GM12875 (cell line): ENCODE data around the gene TMEM131L.

Source experiments
- H3K4me3 ChIP-seq: one replicate; pipeline ENCODE4 v1.5.1; 2011; ENCODE audit warnings: low read depth, low read length, control low read depth
- CTCF ChIP-seq: IDR thresholded peaks from 2 replicates; pipeline ENCODE4 v1.5.1; 2011; ENCODE audit warnings: low read depth, mild to moderate bottlenecking, control low read depth, inconsistent platforms, low read length, moderate library complexity, borderline replicate concordance; ENCODE audit not compliant: insufficient read depth

TMEM131L gene

GRCh38 chr4:153528705-153529485 is 62.7 kb downstream of the TMEM131L start:
- TF ChIP-seq CTCF = no peak
- H3K4me3 ChIP-seq = no peak overlapping the region

- TF ChIP-seq CTCF = no peak
- H3K4me3 ChIP-seq = no peak overlapping the region
Observed at GRCh38 chr4:153529646-153530045, 63.5 kb downstream of the TMEM131L start.

GRCh38 chr4:153530284-153530999 is 64.3 kb downstream of the TMEM131L start:
- no peak overlapping the region for H3K4me3 ChIP-seq
- TF ChIP-seq CTCF = no peak

- no peak overlapping the region for H3K4me3 ChIP-seq
- no peak for TF ChIP-seq CTCF
Observed at GRCh38 chr4:153531000-153531358, 64.8 kb downstream of the TMEM131L start.

GRCh38 chr4:153531976-153532626 is 65.9 kb downstream of the TMEM131L start:
- H3K4me3 ChIP-seq = no peak overlapping the region
- TF ChIP-seq CTCF = no peak

GRCh38 chr4:153532636-153533035 is 66.5 kb downstream of the TMEM131L start:
- no peak overlapping the region for H3K4me3 ChIP-seq
- no peak for TF ChIP-seq CTCF

- TF ChIP-seq CTCF = no peak
Observed at GRCh38 chr4:153533387-153533786, 67.2 kb downstream of the TMEM131L start.

More at GRCh38 chr4:153533387-153533786, 67.2 kb downstream of the TMEM131L start:
- H3K4me3 ChIP-seq = no peak overlapping the region
